ENCODE data around the gene UBE2A. TPM values are rescaled to one million over a fixed set of nuclear protein-coding genes. Genes with fewer than 3 reads are reported as not detected.
A peak's percentile ranks its signal among the peaks of the same experiment; 100 is the strongest.

Gene UBE2A
- 25.3 and 50.5 TPM in 2 replicates for total RNA-seq (ENCODE audit: low replicate concordance)

- H3K4me3 ChIP-seq (ENCODE audit: low read depth, low read length), result peak within 1 kb of the TSS; percentile 72
- TF ChIP-seq CTCF (IDR thresholded peaks at IDR 0.05; ENCODE audit: insufficient read depth, low read length), result peak; percentile 36
- peak; percentile 90 for DNase-seq (ENCODE audit: low read depth)
Measured at GRCh38 chrX:119574394-119575266, at the start of gene UBE2A. UBE2A (plus strand) TSS chrX:119574563; CDS start chrX:119574712, 149 bp downstream.

- TF ChIP-seq CTCF (IDR thresholded peaks at IDR 0.05; ENCODE audit: insufficient read depth, low read length), result no peak
- no peak overlapping the region for H3K4me3 ChIP-seq (ENCODE audit: low read depth, low read length)
- DNase-seq (ENCODE audit: low read depth), result no peak
Measured at GRCh38 chrX:119529345-119530276, 44.8 kb upstream of the UBE2A start.

GRCh38 chrX:119537487-119537886 is 36.9 kb upstream of the UBE2A start:
- H3K4me3 ChIP-seq (ENCODE audit: low read depth, low read length), result no peak overlapping the region
- DNase-seq (ENCODE audit: low read depth), result no peak
- TF ChIP-seq CTCF (IDR thresholded peaks at IDR 0.05; ENCODE audit: insufficient read depth, low read length), result no peak

- DNase-seq (ENCODE audit: low read depth), result no peak
- no peak overlapping the region for H3K4me3 ChIP-seq (ENCODE audit: low read depth, low read length)
- no peak for TF ChIP-seq CTCF (IDR thresholded peaks at IDR 0.05; ENCODE audit: insufficient read depth, low read length)
Measured at GRCh38 chrX:119539872-119540271, 34.5 kb upstream of the UBE2A start.

GRCh38 chrX:119541188-119541587 is 33.2 kb upstream of the UBE2A start:
- no peak overlapping the region for H3K4me3 ChIP-seq (ENCODE audit: low read depth, low read length)

More at GRCh38 chrX:119541188-119541587, 33.2 kb upstream of the UBE2A start:
- TF ChIP-seq CTCF (IDR thresholded peaks at IDR 0.05; ENCODE audit: insufficient read depth, low read length), result no peak
- DNase-seq (ENCODE audit: low read depth), result peak; percentile 42

Measured in fibroblast of the aortic adventitia (primary cell).